ENCODE measurements around the gene ARSA.

ARSA gene

DNA sequence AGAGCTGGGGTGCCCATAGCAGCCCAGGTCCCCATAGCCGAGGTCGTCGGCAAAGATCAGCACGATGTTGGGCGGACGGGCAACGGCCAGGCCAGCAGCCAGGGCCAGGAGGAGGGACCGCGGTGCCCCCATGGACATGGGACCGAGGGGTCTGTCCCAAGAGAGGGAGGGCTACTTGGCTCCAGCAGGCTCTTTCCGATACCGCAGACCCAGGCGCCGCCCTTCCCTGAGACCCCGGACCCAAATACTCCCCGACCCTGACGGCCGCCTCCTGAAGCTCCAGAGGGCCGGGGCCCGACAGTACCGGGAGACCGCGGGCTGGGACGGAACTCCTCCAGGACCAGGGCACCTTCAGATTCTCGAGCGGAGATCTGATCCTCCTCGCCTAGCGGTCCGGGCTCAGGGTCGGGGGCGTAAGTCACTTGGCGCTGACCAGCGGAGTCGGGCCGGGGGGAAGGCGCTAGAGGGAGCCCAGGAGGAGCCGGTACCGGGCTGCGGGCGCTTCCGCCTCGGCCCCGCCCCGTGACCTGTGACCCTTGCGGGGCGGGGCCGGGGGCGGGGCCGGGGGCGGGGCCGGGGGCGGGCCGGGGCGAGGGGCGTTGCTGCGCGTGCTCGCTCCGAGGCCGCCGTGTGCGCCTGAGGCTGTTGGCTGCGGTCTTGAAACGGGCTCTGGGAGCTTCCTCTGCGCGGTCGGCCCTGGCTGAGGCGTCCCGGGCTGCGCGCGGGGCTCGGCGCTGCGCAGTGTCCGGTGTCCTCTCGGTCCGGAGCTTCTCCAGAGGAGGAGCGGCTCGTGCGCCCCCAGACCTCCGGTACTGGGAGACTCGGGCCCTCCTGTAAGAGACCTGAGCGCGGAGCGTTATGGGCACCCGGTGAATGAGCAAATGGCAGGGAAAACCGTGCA is at the start of gene ARSA:
Gene ARSA, minus strand, starts transcription at position 511 of the 901 bp plus-strand sequence. Its CDS starts 373 bp downstream, at position 138.
- peak; percentile 81 for DNase-seq (ENCODE audit: low read depth)

GRCh38 chr22:50676661-50677492 is 48.9 kb upstream of the ARSA start:
- no peak for DNase-seq (ENCODE audit: low read depth)
- H3K4me3 ChIP-seq (ENCODE audit: low read length), result no peak overlapping the region
- TF ChIP-seq CTCF (conservative IDR thresholded peaks at IDR 0.05; ENCODE audit: low read length), result no peak

More for the DNA sequence above, at the start of gene ARSA:
- peak within 1 kb of the TSS; percentile 89 for H3K4me3 ChIP-seq (ENCODE audit: low read length)
- TF ChIP-seq CTCF (conservative IDR thresholded peaks at IDR 0.05; ENCODE audit: low read length), result no peak; the same call in 1 of the 2 replicates

DNA sequence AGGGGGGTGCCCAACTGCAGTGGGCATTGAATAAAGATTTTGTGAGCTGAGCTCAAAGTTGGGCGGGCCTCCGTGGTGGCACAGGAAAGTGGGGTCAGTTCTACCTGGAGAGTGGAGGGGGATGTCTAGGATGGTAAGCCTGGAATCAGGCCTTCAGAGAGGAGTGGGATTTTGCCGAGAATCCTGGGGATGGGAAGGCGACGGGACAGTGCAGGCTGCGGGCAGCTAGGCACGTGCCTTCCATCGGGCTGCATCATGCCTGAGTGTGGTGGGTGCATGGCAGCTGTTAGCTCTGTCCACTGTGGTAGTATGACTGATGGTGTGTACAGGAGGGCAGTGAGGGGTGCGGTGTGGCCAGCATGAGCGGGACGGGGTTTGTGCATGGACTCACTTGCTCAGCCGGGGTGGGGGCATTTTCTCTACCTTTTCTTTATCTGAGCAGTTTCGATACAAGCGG is 48.3 kb upstream of the ARSA start:
- no peak for DNase-seq (ENCODE audit: low read depth)
- H3K4me3 ChIP-seq (ENCODE audit: low read length), result no peak overlapping the region
- TF ChIP-seq CTCF (conservative IDR thresholded peaks at IDR 0.05; ENCODE audit: low read length), result no peak

DNA sequence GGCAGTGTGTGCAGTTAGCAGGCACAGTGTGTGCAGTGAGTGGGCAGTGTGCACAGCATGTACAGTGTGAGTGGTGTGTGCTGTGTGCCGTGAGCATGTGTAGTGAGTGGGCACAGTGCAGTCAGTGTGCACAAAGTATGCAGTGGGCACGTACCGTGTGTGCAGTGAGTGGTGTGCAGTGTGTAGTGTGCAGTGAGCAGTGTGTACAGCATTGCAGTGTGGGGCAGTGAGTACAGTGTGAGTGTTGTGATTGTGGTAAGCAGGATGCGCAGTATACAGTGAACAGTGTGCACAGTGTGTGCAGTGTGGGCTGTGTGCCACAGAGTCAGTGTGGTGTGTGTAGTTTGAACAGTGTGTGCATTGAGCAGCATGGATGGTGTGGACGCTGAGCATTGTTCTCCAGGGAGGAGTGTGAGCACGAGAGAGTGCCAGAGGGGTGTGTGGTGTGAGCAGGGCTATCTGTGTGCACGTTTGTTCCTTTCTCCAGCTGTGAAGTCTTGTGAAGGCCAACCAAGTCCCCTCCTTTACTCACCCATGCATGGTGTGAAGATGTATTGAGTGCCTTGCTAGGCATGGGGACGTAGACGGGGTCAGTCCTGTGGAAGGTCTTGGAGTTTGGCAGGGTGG is 47.7 kb upstream of the ARSA start:
- no peak for DNase-seq (ENCODE audit: low read depth)
- no peak for TF ChIP-seq CTCF (conservative IDR thresholded peaks at IDR 0.05; ENCODE audit: low read length)
- H3K4me3 ChIP-seq (ENCODE audit: low read length), result 0 out of 2 replicates have a peak overlapping the region, but pooled peaks have one; percentile 8

DNA sequence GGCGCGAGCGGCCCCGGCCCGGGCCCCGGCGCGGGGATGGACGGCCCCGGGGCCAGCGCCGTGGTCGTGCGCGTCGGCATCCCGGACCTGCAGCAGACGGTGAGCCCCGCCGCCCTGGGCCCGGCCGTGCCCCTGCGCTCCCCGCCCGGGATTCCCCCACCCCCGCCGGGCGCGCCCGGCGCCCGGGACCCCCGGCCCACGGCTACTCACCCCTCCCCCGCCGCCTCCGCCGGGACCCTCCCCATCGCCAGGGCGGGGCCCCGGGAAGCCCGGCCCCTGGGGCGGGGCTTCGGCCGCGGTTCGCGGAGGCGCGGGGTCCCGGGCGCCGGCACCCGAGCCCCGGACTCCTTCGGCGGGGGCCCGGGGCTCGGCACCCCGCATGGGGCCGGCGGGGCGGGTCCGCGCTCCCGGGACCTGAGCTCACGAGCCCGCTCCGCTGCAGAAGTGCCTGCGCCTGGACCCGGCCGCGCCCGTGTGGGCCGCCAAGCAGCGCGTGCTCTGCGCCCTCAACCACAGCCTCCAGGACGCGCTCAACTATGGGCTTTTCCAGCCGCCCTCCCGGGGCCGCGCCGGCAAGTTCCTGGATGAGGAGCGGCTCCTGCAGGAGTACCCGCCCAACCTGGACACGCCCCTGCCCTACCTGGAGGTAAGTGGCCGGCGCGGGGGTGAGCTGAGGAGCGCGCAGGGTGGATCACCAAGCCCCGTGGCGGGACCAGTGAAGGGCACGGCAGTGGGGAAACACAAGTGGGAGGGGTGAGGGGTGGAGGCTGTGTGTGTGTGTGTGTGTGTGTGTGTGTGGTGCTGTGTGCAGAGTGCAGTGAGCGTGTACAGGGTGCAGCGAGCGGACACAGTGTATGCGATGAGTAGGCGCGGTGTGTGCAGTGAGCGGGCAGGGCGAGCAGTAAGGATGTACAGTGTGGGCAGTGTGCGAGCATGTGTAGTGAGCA is 46.9 kb upstream of the ARSA start:
- peak; percentile 14 for DNase-seq (ENCODE audit: low read depth)
- TF ChIP-seq CTCF (conservative IDR thresholded peaks at IDR 0.05; ENCODE audit: low read length), result no peak
- H3K4me3 ChIP-seq (ENCODE audit: low read length), result peak overlapping the region; percentile 28; the same call in 1 of the 2 replicates

- H3K4me3 ChIP-seq (ENCODE audit: low read length), result no peak overlapping the region
- no peak for TF ChIP-seq CTCF (conservative IDR thresholded peaks at IDR 0.05; ENCODE audit: low read length)
- no peak for DNase-seq (ENCODE audit: low read depth)
Measured at GRCh38 chr22:50674130-50674500, 46.2 kb upstream of the ARSA start.
